Measurements from ENCODE around the gene SLC12A5.

SLC12A5 gene

DNA sequence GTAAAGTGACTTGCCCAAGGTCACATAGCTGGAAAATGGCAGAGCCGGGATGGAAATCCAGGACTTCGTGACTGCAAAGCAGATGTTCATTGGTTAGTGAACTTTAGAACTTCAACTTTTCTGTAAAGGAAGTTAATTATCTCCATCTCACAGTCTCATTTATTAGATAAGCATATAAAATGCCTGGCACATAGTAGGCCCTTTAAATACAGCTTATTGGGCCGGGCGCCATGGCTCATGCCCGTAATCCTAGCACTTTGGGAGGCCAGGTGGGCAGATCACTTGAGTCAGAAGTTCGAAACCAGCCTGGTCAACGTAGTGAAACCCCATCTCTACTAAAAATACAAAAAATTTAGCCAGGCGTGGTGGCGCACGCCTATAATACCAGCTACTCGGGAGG lies 22.1 kb upstream of the SLC12A5 start:
- DNase-seq (ENCODE audit: low read depth): no peak

DNA sequence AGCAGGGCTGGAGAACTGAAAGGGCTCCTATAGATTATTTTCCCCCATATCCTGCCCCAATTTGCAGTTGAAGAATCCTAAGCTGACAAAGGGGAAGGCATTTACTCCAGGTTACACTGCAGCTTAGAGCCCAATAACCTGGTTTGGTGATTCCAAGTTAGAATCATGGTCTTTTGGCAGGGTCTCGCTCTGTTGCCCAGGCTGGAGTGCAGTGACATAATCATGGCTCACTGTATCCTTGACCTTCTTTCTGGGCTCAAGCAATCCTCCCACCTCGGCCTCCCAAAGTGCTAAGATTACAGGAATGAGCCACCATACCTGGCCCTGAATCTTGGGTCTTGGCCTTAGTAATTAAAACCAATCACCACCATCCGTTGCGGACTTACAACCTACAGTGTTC lies 21.3 kb upstream of the SLC12A5 start:
- no peak for DNase-seq (ENCODE audit: low read depth)

DNA sequence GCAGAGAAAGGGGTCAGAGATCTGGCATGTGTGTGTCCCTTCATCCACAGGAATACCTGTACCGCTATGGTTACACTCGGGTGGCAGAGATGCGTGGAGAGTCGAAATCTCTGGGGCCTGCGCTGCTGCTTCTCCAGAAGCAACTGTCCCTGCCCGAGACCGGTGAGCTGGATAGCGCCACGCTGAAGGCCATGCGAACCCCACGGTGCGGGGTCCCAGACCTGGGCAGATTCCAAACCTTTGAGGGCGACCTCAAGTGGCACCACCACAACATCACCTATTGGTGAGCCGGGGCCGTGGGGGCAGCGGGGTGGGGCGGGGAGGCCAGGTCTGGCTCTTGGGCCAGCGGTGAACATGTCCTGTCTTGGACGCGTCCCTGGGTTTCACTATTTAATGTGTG lies 19.2 kb upstream of the SLC12A5 start:
- DNase-seq (ENCODE audit: low read depth): no peak

DNA sequence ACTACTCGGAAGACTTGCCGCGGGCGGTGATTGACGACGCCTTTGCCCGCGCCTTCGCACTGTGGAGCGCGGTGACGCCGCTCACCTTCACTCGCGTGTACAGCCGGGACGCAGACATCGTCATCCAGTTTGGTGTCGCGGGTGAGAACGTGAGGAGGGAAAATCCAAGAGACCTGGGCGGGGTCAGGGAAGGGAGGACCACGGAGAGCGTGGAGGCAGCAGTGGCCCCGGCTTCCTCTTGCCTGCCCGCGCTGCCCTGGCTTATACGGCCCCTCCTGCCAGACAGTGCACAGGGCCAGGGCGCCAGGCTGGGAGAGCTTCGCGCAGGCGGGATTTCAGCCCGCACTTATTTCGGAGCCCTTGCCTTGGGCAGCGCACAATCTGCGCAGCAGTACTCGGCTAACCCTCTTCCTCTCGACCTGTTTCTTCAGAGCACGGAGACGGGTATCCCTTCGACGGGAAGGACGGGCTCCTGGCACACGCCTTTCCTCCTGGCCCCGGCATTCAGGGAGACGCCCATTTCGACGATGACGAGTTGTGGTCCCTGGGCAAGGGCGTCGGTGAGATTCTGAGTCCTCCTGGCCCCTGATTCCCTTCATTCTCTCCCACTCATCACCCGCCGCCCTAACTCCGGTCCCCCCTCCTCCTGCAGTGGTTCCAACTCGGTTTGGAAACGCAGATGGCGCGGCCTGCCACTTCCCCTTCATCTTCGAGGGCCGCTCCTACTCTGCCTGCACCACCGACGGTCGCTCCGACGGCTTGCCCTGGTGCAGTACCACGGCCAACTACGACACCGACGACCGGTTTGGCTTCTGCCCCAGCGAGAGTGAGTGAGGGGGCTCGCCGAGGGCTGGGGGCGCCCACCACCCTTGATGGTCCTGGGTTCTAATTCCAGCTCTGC lies 18.3 kb upstream of the SLC12A5 start:
- DNase-seq (ENCODE audit: low read depth): peak; percentile 42

DNA sequence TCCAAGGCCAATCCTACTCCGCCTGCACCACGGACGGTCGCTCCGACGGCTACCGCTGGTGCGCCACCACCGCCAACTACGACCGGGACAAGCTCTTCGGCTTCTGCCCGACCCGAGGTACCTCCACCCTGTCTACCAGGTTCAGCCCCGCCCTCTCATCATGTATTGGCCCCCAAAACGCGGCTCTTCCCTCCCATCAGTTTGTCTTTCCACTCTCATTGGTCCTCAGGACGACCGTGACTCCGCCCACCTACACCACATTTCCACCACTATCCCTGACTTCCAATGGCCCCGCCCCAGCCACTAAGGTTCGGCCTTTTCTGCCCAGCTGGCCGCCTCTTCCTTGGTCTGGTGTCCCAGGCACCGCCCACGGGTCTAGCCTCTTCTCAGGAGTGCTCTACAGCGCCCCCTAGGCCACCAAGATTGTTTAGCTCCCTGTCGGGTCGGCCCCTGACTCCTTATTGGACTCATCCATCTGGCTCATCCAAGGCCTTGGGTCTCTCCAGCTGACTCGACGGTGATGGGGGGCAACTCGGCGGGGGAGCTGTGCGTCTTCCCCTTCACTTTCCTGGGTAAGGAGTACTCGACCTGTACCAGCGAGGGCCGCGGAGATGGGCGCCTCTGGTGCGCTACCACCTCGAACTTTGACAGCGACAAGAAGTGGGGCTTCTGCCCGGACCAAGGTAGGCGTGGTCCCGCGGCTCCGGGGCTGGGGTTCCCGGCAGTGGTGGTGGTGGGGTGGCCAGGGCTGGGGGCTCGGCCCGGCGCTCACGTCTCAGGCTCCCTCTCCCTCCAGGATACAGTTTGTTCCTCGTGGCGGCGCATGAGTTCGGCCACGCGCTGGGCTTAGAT lies 17.2 kb upstream of the SLC12A5 start:
- peak; percentile 43 for DNase-seq (ENCODE audit: low read depth)

DNA sequence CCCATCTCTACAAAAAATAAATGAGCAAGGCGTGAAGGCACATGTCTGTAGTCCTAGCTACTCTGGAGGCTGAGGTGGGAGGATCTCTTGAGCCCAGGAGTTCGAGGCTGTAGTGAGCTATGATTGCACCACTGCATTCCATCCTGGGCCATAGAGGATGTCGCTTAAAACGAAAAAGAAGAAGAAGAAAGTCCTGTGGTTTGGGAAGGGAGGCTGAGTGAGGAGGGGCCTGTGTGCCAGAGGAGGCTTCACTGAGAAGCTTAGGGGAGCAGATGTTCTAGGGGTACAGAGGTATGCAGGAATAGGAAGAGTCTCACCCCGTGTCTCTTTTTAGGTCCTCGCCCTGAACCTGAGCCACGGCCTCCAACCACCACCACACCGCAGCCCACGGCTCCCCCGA lies 16.1 kb upstream of the SLC12A5 start:
- no peak for DNase-seq (ENCODE audit: low read depth)

DNA sequence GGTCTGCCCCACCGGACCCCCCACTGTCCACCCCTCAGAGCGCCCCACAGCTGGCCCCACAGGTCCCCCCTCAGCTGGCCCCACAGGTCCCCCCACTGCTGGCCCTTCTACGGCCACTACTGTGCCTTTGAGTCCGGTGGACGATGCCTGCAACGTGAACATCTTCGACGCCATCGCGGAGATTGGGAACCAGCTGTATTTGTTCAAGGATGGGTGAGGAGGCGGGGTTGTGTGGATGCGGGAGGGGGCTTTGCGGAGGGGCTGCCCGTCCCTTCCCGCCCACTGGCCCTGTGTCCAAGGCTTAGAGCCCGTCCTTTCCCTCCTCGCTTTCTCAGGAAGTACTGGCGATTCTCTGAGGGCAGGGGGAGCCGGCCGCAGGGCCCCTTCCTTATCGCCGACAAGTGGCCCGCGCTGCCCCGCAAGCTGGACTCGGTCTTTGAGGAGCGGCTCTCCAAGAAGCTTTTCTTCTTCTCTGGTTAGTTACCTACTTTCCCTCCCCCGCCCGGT lies 15.6 kb upstream of the SLC12A5 start:
- DNase-seq (ENCODE audit: low read depth): no peak

DNA sequence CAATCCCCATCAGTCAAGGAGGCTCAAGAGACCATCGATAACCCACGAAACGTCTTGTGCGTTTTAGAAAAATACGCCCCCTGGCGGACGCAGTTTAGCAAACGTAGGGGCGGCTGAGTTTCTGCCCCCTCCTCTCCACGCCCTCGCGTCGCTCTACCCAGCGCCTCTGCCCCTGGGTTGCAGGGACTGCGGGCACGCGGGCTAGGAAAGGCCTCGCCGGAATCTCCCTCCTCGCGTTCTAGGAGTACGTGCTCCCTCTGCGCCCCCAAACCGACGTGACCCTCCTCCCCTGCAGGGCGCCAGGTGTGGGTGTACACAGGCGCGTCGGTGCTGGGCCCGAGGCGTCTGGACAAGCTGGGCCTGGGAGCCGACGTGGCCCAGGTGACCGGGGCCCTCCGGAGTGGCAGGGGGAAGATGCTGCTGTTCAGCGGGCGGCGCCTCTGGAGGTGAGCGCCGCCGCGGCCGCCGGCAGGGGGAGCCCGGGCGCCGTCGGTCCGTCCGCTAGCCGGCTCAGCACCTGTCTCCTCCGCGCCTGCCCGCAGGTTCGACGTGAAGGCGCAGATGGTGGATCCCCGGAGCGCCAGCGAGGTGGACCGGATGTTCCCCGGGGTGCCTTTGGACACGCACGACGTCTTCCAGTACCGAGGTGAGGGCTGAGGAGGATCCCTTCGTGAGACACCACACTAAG lies 15.0 kb upstream of the SLC12A5 start:
- DNase-seq (ENCODE audit: low read depth): peak; percentile 74

DNA sequence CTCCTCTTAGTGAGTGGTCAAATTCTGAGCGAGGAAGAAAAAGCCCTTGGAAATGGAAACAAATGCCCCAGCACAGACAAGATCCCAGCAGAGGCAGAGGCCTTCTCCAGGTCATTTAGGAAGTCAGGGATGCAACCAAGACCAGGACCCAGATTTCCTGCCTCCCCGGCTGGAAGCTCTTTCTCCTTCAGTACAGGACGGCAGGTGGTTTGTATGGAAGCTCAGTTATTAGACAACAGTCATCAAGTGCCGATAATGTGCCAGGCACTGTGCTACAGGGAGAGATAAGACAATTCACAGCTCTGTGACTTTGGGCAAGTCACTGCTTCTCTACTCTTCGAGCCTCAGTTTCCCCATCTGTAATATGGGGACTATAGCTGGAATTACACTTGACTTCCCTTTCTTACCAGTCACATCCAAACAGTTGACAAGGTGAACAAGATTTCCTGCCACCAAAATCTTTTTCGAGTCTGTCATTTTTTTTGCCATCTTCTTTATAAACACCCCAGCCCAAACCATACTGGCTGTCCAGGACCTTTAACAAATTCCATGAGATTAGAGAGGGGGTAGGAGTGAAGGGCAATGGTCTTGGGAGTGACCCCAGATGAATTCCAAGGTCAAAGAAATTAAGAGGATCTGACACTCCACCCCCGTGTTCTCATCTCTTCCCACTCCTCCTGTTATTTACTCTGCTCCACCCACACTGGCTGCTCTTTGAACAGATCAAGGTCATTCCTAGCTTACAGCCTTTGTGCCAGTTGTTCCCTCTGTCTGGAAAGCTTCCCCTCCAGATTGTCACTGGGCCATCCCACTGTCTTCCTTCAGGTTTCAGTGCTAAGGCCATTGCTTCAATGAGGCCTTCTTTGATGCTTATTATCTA lies 14.3 kb upstream of the SLC12A5 start:
- no peak for DNase-seq (ENCODE audit: low read depth)

DNA sequence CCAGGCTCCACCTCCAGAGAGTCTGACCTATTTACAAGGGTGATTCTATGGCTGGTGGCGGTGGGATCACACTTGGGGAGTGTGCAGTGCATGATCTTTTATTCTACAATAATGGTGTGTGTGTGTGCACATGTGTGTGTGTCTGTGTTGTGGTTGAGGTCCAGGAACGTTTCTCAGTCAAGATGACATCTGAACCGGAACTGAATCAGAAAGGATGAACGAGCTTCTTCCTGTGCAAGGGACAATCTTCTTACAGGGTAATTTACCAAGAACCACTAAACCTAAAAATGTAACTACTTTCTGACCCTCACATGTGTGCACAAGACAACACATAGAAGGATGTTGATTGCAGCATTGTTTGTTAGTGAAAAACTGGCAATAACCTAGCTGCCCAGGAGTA lies 11.7 kb upstream of the SLC12A5 start:
- DNase-seq (ENCODE audit: low read depth): no peak

DNA sequence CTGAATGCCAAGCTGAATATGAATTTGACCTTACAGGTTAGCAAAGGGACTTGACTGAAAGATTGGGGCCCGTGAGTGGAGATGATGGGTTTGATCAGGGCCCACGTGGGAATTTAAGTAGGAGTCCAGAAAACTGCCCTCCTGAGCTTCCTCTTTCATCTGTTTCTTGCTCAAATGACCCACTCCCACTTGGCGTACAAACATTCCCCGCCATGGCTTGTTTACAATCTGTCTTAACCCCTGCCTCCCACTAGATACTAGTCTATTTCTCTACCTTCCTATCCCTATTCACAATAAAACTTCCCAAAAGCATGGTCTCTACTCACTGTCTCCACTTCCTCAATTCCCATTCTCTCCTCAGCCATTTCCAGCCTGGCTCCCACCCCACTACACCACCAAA lies 10.9 kb upstream of the SLC12A5 start:
- no peak for DNase-seq (ENCODE audit: low read depth)

DNA sequence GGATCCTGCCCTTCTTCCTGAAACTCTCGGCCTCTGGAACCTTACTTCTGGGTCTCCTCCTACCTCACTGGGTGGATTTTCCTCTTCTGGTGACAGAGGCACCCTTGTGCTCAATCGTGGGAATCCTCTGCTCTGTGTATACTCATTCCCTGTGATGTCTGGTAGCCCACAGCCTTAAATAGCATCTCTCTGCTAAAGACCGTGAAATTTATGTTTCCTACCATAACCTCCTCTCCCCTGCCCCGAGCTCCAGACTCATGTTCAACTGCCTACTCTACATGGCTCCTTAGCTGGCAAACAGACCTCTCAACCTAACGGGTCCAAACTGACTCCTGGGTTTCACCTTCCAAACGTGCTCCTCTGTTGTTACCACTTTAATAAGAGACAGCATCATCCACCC lies 10.4 kb upstream of the SLC12A5 start:
- no peak for DNase-seq (ENCODE audit: low read depth)

DNA sequence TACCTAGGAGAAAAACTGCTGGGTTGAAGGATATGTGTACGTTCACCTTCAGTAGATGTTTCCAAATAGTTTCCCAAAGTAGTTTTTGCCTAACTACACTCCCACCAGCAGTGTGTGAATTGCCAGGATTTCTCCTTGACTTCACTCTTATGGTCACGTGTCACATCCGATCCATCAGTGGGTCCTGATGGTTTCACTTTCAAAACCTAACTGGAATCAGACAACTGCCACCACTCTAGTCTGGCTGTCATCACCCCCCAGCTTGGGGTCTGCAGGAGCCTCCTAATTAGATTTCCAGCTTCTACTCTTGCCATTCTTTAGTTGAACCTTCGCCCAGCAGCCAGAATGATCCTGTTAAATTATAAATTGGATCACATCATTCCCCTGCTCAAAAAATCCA lies 8.5 kb upstream of the SLC12A5 start:
- DNase-seq (ENCODE audit: low read depth): no peak

DNA sequence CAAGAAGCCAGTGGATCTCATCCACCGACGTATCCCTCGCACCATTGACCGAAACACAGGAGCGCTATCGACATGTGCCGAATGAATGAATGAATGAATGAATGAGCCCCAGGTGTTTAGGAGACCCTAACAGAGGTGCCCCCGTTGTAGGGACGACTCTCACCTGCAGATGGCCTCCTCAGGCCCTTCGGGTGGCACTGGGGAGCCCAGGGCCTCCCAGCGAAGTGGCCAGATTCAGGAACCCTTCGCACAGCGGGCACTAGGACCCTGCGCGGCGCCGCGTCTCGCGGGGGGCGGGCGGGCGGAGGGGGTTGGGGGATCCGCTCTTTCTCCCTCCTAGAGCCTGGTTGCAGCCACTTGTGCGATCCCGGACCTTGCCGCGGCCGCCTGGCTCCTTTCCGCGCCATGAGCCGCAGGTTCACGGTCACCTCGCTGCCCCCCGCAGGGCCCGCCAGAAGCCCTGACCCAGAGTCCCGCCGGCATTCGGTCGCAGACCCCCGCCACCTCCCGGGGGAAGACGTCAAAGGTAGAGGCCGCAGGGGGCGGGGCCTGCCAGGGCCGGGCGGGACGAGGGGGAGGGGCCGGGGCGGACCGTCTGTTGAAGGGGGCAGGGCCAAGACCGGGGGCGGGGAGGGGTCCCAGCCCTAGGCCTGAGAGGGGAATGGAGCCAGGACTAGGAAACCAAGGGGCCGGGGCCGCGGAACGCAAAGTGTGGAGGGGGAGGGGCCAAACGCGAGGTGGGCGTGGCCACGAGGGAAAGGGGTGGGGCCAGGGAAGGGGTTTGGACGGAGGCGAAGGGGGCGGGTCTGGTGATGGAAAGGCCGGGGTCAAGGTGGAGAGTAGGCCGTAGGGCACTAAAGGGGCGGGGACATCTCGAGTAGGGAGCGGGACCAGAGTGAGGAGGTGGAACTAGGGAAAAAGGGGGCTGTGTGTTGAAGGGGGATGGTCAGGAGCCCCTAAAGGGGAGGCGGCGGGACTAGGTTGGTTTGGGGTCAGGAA lies 7.4 kb upstream of the SLC12A5 start:
- peak; percentile 54 for DNase-seq (ENCODE audit: low read depth)

DNA sequence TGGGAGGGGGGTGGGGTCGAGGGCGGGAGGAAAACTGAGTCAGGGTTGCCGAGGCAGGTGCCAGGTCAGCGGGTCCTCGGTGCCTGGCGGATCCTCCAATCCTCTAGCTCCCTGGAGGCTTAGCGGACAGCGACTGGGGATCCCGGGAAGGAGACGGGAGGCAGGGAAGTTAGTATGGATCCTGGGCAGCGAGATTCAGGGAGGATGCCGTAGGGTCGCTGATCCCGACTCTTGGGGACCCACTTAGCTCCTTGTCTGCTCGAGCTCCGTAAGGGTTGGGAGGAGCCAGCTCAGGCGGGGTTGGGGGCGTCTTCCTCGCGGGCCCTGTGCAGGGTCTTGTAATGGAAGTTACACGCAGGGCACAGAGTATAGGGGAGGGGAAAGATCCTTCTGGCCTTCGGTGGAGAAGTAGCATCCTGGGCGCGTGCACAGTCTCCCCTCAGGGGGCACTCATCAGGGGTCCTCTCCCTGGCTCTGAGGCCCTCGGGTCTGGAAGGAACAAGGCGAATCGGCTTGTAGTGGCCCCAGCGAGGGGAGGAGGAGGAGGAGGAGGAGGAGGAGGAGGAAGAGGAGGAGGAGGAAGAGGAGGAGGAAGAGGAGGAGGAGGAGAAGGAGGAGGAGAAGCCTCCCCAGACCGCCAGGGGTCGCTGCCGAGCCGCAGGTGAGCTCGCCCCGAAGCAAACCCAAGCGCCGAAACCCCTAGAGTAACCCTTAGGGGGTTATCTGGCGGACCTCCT lies 6.4 kb upstream of the SLC12A5 start:
- peak; percentile 72 for DNase-seq (ENCODE audit: low read depth)

DNA sequence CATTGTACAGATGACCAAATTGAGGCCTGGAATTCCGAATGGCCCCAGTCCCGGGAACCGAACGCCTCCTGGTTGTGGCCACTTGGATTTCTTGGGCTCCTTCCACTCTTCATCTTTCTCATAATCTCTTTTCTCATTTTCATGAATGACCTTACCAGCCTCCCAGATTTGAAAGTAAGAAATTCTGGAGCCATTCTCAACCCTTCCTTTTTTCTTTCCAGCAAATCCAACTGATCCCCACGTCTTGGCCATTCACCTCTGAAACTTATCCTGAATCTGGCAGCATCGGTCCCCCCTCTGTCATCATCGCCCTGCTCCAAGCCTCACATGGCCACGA lies 5.9 kb upstream of the SLC12A5 start:
- no peak for DNase-seq (ENCODE audit: low read depth)

DNA sequence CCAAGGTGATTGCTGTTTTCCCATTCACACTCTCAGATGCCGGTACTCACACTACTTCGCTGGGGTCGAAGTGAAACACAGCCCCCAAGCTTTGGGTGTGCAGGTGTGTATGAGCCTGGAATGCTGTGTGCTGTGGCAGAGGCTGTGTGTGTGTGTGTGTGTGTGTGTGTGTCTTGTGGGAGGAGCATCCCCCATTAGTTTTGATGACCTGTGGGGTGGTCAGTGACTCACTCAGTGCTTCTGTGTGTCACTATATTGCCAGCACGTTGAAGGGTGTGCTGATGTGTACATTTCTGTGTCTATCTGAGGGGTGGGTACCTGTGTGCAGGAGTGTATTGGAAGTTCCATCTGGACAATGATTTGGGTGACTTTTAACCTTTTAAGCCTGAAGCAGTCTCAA lies 5.0 kb upstream of the SLC12A5 start:
- DNase-seq (ENCODE audit: low read depth): no peak

DNA sequence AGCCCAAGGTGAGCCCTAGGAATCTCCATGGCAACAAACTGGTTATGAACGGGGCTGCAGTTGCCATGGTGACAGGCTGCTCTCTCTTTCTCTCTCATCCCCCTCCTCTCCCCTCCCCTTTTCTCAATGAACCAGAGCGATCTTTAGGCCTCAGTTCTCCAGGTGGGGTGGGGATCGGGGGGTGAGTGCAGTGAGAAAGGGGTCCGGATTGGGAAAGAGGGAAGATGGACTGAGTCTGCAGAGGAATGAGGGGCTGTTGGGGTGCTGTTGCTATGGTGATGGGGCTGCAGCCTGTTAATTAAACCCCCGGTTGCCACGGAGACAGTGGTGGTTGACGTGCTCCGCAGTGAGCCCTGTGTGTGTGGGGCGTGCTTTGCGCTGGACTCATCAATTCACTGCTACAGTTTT lies 3.6 kb upstream of the SLC12A5 start:
- no peak for DNase-seq (ENCODE audit: low read depth)

DNA sequence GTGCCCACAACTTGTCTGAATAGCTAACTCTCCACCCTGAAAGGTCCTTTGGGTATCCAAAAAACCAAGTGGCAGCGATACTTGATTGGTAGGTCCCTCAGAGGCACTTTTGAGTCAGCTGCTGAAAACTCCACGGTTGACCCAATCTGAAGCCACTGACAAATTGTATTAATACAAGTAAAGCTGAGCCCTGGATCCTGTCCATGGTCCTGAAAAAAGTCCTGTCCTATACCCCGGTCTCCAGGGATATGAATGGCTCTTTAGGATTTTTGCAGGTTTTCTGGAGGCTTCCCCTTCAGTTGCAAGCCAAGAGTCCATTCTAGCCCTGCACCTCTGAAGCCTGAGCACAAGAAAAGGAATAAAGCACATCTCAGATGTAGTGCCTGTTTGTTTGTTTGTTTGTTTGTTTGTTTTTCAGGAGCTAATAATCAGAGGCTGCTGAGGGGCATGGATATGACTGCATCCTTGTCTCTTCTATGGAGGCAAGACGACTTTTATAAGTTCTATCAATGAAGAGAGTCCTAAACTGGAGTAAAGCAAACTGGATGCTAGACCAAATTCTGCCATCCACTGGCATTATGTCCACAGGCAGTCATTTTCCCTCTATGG lies 1.7 kb upstream of the SLC12A5 start:
- DNase-seq (ENCODE audit: low read depth): no peak
